ENCODE results near the gene MTF2. TPM values are rescaled to one million over a fixed set of nuclear protein-coding genes. Genes with fewer than 3 reads are reported as not detected.

The MTF2 gene
- total RNA-seq, 2 donors from 2014 or later, result 13.5 to 13.7 TPM

DNA sequence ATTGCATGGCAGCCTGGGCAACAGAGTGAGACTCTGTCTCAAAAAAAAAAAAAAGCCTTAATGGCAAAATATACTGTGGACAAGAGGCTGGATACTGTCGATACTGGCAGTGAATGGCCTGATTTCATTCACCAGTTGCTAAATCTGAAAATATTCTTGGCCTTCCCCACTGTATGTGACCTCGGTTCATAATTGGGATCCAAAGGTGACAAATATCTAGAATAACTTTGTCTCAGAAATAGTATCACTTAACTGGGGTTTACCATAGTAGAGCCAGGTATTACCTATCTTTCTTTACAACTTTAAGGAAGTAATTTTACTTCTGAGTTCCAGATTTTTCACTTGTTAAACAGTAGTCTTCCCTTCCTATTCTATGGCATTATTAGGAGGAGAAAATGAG is 8.4 kb downstream of the MTF2 start:
- DNase-seq, result no peak
- H3K4me1 ChIP-seq, result no peaks in the 10 kb centered on the region
- TF ChIP-seq POLR2A (IDR thresholded peaks at IDR 0.05) (no peak), CTCF (IDR thresholded peaks at IDR 0.05) (no peak)
- no peaks in the 10 kb centered on the region for H3K27me3 ChIP-seq
- no peak overlapping the region for H3K4me3 ChIP-seq
- no peaks in the 10 kb centered on the region for H3K9me3 ChIP-seq
- intact Hi-C loops (cut with DNase I), result no loop called here
- WGBS, 2 donors, result 80 to 89% methylated on average over 2 of the region's 2 CpGs
- H3K36me3 ChIP-seq (replicated peaks in 1 of 2; ENCODE audit: insufficient read depth in 1 of 2, low read depth in 2 of 2), result peaks cover 0 to 2% of the 10 kb centered on the region in 2 donors
- no peak overlapping the region for H3K27ac ChIP-seq
- no peak for ATAC-seq

- ATAC-seq, result no peak
- intact Hi-C loops (cut with DNase I), result no loop called here
- no peak overlapping the region for H3K27ac ChIP-seq
- no peak for TF ChIP-seq CTCF (IDR thresholded peaks at IDR 0.05)
- no peak for TF ChIP-seq POLR2A (IDR thresholded peaks at IDR 0.05)
- no peaks in the 10 kb centered on the region for H3K9me3 ChIP-seq
- no peak overlapping the region for H3K4me3 ChIP-seq
- H3K4me1 ChIP-seq, result peaks cover 15% of the 10 kb centered on the region
- DNase-seq, result no peak
- 76 to 77% methylated on average over 2 of the region's 2 CpGs for WGBS, 2 donors
- no peaks in the 10 kb centered on the region for H3K36me3 ChIP-seq (replicated peaks in 1 of 2; ENCODE audit: insufficient read depth in 1 of 2, low read depth in 2 of 2)
- no peaks in the 10 kb centered on the region for H3K27me3 ChIP-seq
Measured at GRCh38 chr1:93093332-93094006, 14.4 kb downstream of the MTF2 start.

DNA sequence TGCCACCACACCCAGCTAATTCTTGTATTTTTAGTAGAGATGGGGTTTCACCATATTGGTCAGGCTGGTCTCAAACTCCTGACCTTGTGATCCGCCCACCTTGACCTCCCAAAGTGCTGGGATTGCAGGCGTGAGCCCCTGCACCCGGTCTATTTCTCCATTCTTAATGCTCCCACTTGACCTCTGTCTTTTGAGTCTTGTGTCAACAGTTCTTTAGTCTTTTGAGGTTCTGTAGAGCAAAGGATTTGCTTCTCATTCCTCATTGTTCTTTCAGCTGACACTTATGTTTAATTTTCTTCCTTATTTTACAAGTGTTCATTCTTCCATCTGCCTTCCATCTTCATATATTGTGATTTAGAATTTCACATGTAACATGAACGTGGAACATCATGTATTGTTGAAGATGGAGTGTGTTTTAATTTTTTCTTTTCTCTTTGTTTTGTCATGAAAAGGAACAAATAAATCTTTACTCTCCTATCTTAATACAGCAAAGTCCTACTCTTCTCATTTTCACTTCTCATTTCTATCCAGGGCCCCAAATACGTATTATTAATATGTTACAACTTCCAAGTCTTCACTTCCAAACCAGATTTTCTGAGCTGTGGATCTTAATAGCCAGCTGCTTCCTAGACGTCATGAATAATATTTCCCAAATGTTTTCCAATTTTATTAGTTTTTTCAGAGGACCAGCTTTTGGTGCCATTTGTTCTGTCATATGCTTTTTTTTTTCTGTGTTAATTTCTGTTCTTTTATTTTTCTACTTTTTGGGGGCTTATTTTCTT is 16.9 kb downstream of the MTF2 start:
- intact Hi-C loops (cut with DNase I), result no loop called here
- no peak for ATAC-seq
- Histone ChIP-seq H3K27me3 (no peaks in the 10 kb centered on the region), H3K9me3 (no peaks in the 10 kb centered on the region), H3K27ac (no peak overlapping the region), H3K36me3 (replicated peaks in 1 of 2; ENCODE audit: insufficient read depth in 1 of 2, low read depth in 2 of 2) (no peaks in the 10 kb centered on the region), H3K4me1 (peaks cover 15% of the 10 kb centered on the region), H3K4me3 (no peak overlapping the region)
- WGBS, 2 donors, result 70 to 96% methylated on average over 6 of the region's 6 CpGs
- TF ChIP-seq CTCF (IDR thresholded peaks at IDR 0.05) (no peak), POLR2A (IDR thresholded peaks at IDR 0.05) (no peak)
- no peak for DNase-seq

GRCh38 chr1:93102142-93102541 is 23.1 kb downstream of the MTF2 start:
- H3K36me3 ChIP-seq (replicated peaks in 1 of 2; ENCODE audit: insufficient read depth in 1 of 2, low read depth in 2 of 2), result no peaks in the 10 kb centered on the region
- H3K4me1 ChIP-seq, result peaks cover 6% of the 10 kb centered on the region
- H3K4me3 ChIP-seq, result no peak overlapping the region
- H3K9me3 ChIP-seq, result no peaks in the 10 kb centered on the region
- DNase-seq (no peak), ATAC-seq (no peak)
- intact Hi-C loops (cut with DNase I), result no loop called here
- WGBS, 2 donors, result 92 to 100% methylated on average over 4 of the region's 4 CpGs
- TF ChIP-seq CTCF (IDR thresholded peaks at IDR 0.05), result no peak
- no peak overlapping the region for H3K27ac ChIP-seq
- no peaks in the 10 kb centered on the region for H3K27me3 ChIP-seq

Measured in body of pancreas (tissue), 4 donors.